Transverse colon (tissue), 4 donors: Measurements from ENCODE around the gene CWC27.

Source experiments
- CTCF ChIP-seq, 5 experiments: fragments of 200-600 bp in 3 of 5; fragments of 450-650 bp in 2 of 5; sonication (generic) in 3 of 5; IDR thresholded peaks; 1 replicate in 2 of 5; 2 replicates in 3 of 5; pipeline ENCODE4 v1.5.1; 2016 to 2017; ENCODE audit warnings: antibody characterized with exemption in 5 of 5, inconsistent platforms in 3 of 5, mild to moderate bottlenecking in 2 of 5, moderate library complexity in 1 of 5
- POLR2A ChIP-seq: fragments of 450-650 bp; IDR thresholded peaks from one replicate; pipeline ENCODE4 v1.6.1; 2016; ENCODE audit warnings: antibody characterized with exemption, mild to moderate bottlenecking, moderate library complexity
- POLR2AphosphoS5 ChIP-seq, 3 donors: sonication (generic); formaldehyde crosslinking; IDR thresholded peaks; one replicate each; pipeline ENCODE4 v1.6.1; 2016; ENCODE audit warnings: antibody characterized with exemption in 3 of 3

GRCh38 chr5:64766941-64767340 is 1.8 kb upstream of the CWC27 start:
- TF ChIP-seq CTCF (IDR thresholded peaks at IDR 0.05), result no peak
- TF ChIP-seq POLR2A, result no peak
- no peak for TF ChIP-seq POLR2AphosphoS5 (IDR thresholded peaks at IDR 0.05)
